GM21825 (cell line): ENCODE results near the gene BACH1.
"Not testable (repeated sequence)": the region's sequence is repeated elsewhere in the genome, so short reads cannot be mapped to it uniquely, and the experiment has no call there.

Experiments
- ATAC-seq: cut with Tn5 transposase; IDR thresholded peaks from one replicate; pipeline ENCODE4 v1.9.1; 2021; ENCODE audit warnings: mild to moderate bottlenecking, moderate library complexity; ENCODE audit not compliant: unreplicated experiment

BACH1 gene

GRCh38 chr21:29298348-29299045 lies at the start of gene BACH1:
Gene BACH1 (plus strand): TSS chr21:29298922. CDS start chr21:29321281, 22,359 bp downstream.
- peak; percentile 57 for ATAC-seq

GRCh38 chr21:29249289-29249688 lies 49.4 kb upstream of the BACH1 start:
- not testable (repeated sequence) for ATAC-seq

- ATAC-seq, result no peak
These were observed 48.1 kb upstream of the BACH1 start for GRCh38 chr21:29250636-29251035.

- ATAC-seq, result not testable (repeated sequence)
These were observed 44.9 kb upstream of the BACH1 start for GRCh38 chr21:29253861-29254260.

GRCh38 chr21:29254550-29254949 lies 44.2 kb upstream of the BACH1 start:
- no peak for ATAC-seq

GRCh38 chr21:29256126-29256910 lies 42.4 kb upstream of the BACH1 start:
- no peak for ATAC-seq

GRCh38 chr21:29257701-29258100 lies 41.0 kb upstream of the BACH1 start:
- no peak for ATAC-seq

- ATAC-seq, result no peak
These were observed 39.9 kb upstream of the BACH1 start for GRCh38 chr21:29258626-29259338.

- no peak for ATAC-seq
These were observed 38.3 kb upstream of the BACH1 start for GRCh38 chr21:29260461-29260860.

- ATAC-seq, result no peak
These were observed 36.9 kb upstream of the BACH1 start for GRCh38 chr21:29261555-29262540.

GRCh38 chr21:29264721-29265120 lies 34.0 kb upstream of the BACH1 start:
- no peak for ATAC-seq

- peak; percentile 54 for ATAC-seq
These were observed 32.8 kb upstream of the BACH1 start for GRCh38 chr21:29265690-29266479.

- ATAC-seq, result no peak
These were observed 31.1 kb upstream of the BACH1 start for GRCh38 chr21:29267666-29268065.

GRCh38 chr21:29271927-29272333 lies 26.8 kb upstream of the BACH1 start:
- no peak for ATAC-seq

GRCh38 chr21:29277442-29277841 lies 21.3 kb upstream of the BACH1 start:
- no peak for ATAC-seq

- no peak for ATAC-seq
These were observed 19.2 kb upstream of the BACH1 start for GRCh38 chr21:29279558-29279957.

GRCh38 chr21:29281801-29282200 lies 16.9 kb upstream of the BACH1 start:
- not testable (repeated sequence) for ATAC-seq

GRCh38 chr21:29287383-29287782 lies 11.3 kb upstream of the BACH1 start:
- no peak for ATAC-seq

GRCh38 chr21:29288239-29288638 lies 10.5 kb upstream of the BACH1 start:
- ATAC-seq, result no peak

- no peak for ATAC-seq
These were observed 9.4 kb upstream of the BACH1 start for GRCh38 chr21:29289317-29289716.
